HuH-7 (cell line): ENCODE data around the gene INTS13.
A peak's percentile ranks its signal among the peaks of the same experiment; 100 is the strongest.
"Not testable (repeated sequence)": the region's sequence is repeated elsewhere in the genome, so short reads cannot be mapped to it uniquely, and the experiment has no call there.

Experiments
- DNase-seq: peaks from one replicate; pipeline ENCODE4 v3.0.0; 2011; ENCODE audit warnings: low spot score

Gene INTS13

DNA sequence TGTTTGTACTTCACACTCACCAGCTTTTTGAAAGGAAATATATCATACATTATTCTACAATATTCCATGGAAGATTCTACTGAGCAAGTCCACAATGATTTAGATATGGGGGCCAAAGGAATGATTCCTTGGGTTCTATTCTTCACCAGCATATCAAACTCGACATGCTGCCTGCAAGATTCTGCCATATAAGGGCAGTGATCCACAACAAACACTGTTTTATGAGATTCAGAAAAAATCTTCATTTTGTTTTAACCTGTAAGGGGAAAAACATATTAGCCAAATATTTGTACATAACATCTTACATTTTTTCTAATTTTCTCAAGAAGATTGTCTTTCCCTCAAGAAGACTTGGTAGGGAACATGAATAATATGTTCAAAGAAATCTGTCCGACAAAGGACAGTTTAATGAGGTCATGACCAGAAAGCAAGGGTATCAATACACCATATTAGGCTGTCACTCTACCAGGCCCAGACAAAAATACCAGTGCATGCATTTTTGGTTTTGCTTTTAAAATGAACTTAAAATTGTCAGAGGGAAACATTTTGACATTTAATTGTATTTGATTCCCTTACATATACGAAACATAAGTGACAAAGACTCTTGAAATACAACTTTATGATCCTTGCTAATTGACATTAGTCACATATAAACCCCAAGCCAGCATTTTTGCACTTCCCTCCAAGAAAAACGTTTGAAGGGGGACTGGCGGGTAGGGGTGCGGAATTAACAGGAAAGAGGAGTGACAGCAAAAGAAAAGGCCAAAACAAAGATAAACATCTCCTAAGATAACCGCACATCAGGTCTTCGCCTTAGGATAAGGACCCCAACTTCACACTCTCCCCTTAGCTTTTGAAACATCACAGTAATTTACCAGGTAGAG is 980 bp downstream of the INTS13 start:
- no peak for DNase-seq

DNA sequence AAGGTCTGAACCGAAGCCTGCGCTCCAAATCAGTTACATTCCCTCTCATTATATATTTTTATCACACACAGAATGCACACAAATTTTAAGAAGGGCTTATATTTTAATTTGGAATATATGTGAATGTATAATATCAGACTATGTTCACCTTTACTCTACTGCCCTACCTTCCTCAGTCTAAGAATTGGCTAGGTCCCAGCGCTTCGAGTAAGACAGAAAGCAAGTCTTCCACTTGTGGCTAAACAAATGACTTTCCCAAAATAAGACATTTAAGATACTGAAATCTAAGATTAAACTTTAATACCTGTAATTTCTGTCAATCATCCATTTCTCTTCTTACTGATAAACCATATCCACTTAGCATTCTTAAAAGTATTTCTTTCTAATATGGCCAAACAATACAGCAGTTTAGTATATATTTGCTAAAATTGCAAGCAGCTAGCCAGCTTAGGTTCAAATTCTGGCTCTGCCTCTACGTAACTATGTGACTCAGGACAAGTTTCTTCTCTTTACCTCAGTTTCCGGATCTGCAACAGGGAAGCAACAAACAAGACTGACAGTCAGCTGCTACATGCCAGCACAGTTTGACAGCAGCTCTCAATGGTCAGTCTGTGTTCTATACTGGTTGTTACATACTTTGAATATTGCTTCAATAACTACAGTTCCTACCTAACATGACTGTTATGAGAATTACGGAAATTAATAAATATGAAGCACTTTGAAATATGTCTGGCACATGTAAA is 2.0 kb downstream of the INTS13 start:
- DNase-seq = no peak

DNA sequence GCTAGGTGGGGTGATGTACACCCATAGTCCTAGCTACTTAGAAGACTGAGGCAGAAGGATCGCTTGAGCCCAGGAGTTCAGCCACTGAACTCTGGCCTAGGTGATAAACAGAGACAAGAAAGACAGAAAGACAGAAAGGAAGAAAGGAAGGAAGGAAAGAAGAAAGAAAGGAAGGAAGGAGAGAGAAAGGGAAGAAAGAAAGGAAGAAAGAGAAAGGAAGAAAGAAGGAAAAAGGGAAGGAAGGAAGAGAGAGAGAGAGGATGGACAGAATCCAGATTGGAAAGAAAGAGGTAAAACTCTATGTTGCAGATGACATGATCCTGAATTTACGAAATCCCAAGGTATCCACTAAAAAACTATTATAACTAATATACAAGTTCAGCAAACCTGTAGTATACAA is 8.2 kb downstream of the INTS13 start:
- DNase-seq = no peak

DNA sequence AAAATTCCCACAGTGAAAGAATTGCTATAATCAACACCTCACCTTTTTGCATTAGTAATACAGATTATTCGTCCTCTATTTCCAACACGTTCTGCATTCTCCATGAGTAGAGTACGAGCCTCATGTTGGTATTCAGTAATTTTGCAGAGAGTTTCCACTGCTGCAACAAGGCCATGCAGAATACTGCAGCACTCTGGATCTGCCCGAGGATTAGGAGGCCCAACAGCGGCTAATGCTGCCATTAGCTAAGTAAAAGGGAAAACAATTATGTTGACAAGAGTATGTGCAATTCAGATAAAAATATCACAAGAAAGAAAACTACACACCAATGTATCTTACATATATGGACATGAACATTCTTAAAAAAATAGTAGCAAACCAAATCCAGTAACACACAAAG is 9.1 kb downstream of the INTS13 start:
- DNase-seq = no peak

DNA sequence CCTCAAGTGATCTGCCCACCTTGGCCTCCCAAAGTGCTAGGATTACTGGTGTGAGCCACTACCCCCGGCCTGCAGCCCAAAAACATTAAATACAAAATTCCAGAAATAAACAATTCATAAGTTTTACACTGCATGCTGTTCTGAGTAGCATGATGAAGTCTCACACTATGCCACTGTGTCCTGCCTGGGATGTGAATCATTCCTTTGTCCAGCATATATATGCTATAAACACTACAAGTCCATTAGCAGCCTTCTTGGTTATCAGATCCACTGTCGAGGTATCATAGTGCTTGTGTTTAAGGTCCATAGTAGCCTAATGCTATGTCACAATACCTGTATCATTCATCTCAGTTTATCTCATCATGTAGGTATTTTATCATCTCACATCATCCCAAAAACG is 15.9 kb downstream of the INTS13 start:
- no peak for DNase-seq

DNA sequence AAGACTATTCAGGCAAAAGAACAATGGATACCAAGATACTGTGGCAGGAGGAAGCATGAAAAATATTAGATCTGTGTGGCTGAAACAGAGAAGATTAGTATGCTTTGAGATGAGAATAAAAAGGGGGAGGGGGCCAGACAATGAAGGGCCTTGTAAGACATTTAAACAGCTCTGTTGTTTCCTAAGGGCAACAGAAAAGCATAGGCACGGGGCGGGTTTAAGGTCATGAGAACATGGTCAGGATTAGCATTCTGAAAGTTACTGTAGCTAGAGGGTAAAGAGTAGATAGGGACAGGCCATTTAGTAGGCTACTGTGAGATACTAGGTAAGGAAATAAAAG is 18.6 kb downstream of the INTS13 start:
- DNase-seq = no peak

DNA sequence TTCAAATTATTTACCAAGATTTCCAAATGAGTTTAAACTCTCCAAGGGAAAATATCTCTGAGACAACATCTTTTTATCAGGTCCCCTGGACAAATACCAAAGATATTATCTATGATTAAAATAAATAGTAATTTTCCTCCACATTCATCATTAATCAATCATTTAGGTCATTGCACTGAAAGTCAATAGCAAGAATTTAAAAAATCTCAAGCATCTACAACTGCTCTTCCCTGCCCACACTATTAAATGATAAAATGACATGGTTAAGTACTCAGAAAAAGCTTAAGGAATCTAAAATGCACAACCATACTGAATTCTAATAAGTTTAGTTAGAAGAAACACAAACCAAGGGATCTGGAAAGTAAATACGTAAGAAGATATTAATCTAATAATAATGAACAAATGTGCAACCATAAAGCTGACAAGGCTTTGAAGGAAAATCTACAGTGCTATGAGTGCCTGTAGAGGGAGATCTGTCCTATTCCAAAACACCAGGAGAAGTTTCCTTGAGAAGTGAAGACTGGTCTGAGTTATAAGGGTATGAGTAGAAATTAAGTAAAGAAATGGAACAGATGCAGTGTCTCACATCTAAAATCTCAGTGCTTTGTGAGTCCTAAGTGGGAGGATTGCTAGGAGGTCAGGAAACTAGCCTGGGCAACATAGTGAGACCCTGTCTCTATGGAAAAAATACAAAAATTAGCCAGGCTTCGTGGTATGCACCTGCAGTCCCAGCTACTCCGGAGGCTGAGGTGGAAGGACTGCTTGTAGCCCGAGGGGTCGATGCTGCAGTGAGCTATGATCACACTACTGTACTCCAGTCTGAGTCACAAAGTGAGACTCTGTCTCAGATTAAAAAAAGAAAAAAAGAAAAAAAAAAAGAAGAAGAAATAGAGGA is 19.2 kb downstream of the INTS13 start:
- no peak for DNase-seq

DNA sequence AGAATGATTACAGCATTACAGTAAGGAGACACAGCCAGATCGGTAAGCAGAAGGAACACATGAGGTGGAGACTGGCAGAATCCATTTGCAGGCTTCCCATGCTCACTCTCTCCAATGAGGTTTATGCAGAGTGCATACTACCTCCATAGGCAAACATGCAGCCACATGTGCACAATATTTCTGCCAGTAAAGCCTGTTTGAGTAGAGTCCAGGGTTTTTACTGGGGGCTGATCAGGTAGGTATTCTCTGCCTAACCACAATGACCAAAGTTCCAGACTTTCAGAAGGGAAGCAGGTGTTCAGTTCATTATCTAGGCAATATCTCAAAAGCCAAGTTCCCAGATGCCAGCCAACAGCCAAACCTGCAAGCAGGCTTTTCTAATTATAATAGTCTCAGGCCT is 31.1 kb downstream of the INTS13 start:
- DNase-seq = no peak

DNA sequence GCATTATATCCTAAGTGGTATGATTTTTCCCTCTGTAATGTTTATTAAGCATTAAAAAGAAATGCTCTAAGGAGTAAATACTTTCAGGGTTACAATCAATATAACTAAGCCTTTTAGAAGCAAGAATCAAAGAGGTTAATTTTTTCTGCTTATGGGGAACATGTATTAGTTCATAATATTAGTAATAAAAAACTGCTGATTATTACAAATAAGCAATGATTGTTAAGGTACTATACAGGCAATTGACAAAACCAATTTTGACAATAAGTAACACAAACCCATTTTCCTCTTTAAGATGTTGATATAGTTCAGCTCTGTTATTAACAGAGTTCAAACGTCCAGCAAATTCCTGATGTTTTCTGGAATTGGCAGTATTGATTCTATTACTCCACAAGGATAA is 31.8 kb downstream of the INTS13 start:
- no peak for DNase-seq

DNA sequence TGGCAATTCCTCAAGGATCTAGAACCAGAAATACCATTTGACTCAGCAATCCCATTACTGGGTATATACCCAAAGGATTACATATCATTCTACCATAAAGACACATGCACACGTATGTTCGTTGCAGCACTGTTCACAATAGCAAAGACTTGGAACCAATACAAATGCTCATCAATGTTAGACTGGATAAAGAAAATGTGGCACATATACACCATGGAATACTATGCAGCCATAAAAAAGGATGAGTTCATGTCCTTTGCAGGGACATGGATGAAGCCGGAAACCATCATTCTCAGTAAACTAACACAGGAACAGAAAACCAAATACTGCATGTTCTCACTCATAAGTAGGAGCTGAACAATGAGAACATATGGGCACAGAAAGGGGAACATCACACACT is 34.4 kb downstream of the INTS13 start:
- DNase-seq = not testable (repeated sequence)

DNA sequence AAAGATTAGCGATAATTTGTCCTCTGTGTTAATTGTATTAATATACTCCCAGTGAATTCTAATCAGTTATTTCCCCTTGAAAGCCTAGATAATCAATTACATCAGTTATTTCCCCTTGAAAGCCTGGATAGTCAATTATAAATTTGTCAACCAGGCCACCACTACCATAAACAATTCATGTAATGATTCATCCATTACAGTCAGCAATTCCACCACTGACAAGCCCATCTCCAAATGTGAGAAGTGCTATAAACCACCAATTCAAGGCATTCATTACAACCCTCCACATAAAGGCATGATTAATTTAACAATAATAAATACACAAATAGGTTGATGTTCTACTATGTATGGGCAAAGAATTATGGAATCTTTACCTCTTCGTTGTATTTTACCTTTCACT is 40.9 kb downstream of the INTS13 start:
- no peak for DNase-seq

DNA sequence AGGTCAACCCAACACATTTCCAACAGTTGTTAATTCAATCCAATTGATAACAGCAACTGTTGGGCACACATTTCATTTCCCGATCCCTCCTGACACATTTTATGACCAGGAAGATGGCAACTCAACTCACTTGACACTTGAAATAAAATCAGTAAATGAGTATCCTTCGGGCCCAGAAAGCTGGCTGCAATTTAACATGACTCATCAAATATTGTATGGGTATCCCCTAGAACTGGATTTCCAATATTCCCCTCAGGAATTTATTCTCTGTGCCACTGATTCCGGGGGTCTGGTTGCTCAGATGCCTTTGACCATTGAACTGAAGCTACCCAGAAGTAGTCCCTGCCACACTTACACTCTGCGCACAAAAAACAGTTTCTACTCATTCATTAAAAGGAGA is 42.1 kb downstream of the INTS13 start:
- no peak for DNase-seq

DNA sequence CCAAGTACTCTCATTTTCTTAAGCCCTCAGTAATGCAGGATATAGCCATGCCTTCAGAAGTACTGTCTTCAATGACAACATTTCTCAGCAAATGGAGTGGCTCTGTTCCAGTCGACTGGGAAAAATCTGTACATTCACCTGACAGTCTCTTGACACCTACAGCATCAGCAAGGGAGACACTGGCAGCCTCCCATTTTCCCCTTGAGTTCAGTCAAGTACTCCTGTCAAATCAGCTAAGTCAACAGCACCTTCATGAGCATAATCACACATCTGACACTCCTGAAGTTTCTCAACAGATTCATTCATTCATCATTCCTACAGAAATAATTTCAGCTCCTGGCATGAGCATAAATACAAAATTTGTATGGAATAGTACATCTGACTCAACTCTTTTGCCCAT is 46.1 kb downstream of the INTS13 start:
- no peak for DNase-seq

DNA sequence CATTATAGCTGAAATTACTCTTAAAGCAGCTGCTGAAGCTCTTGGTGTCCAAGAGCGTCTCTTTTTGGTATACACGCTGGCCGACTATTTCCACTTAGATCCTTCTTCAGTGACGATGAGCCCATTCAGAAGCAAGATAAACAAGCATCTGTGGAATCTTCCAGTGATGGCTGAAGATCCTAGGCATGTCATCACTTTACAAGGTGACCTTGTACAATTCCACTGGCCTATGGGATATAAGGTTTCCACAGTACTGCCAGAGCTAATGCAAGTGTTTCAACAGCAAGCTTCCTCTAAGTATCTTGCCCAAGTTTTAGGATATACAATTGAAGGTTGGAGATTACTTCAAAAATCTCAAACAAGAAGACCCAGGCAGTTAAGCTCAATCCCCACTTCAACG is 47.0 kb downstream of the INTS13 start:
- no peak for DNase-seq

DNA sequence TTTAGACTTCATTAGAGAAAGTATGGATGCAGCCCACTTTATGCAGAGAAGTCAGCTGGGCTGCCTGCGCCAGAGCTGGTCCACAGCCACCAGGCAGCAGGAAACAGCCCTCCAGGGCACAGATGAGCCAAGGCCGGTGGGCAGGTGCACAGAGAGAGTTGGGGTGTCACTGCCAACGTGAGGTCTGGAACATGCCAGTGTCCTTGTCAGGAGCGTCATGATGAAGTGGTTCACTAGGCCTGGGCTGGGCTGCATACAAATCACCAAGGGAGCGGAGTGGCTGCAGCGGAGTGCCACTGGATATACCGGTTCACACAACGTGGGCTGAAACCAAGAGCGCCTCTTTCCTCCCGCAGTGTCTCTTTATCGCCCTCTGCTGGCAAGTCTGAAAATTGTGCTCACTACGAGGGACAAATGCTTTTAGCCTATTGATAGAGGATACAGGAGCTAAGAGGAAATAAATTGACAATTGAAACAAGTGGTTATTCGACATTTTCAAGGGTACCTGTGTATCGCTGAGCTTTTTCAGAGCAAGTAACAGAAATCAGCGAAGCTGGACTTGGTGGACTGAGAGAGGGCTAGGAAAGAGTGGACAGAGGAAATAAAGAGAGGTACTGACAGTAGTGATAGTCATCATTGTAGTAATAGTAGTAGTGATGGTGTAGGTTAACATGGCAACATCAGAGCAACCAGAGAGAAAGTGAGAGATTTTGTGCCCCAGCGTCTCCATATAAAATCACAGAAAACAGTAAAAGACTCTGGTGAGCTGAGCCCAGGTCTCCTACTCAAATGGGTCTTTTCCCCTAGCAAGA is 52.8 kb downstream of the INTS13 start:
- DNase-seq = peak; percentile 73

DNA sequence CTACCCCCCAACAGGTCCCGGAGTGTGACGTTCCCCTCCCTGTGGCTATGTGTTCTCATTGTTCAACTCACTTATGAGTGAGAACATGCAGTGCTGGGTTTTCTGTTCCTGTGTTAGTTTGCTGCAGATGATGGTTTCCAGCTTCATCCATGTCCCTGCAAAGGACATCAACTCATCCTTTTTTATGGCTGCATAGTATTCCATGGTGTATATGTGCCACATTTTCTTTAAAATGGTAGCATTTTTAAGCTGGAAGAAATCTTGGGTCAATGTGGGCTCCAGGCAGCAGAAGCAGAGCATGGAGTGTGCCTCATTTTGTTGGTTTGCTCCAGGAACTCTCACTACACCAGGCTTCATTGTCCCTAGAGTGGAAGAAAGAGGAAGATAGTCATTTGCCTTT is 57.2 kb downstream of the INTS13 start:
- no peak for DNase-seq

DNA sequence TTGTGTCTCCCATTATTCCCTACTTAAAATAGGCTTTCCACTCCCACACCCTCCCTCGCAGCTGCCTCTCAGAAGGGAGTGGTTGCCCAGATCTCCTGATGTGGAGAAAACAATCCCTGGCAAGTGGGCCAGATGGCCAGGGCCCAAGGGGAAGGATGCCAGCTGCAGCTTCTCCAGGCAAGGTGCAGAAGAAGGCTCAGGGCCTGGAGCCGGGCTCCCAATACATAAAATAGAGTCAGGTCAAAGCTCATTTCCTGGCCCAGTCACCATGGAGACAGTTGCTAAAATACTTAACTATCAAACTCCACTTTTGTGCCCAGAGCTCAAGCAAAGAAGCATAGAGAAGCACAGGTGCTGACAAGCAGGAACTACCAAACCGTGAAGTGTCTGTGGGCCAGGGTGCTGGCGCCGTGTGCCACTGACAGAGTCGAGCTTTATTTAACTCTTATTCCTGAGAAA is 59.1 kb downstream of the INTS13 start:
- DNase-seq = no peak

DNA sequence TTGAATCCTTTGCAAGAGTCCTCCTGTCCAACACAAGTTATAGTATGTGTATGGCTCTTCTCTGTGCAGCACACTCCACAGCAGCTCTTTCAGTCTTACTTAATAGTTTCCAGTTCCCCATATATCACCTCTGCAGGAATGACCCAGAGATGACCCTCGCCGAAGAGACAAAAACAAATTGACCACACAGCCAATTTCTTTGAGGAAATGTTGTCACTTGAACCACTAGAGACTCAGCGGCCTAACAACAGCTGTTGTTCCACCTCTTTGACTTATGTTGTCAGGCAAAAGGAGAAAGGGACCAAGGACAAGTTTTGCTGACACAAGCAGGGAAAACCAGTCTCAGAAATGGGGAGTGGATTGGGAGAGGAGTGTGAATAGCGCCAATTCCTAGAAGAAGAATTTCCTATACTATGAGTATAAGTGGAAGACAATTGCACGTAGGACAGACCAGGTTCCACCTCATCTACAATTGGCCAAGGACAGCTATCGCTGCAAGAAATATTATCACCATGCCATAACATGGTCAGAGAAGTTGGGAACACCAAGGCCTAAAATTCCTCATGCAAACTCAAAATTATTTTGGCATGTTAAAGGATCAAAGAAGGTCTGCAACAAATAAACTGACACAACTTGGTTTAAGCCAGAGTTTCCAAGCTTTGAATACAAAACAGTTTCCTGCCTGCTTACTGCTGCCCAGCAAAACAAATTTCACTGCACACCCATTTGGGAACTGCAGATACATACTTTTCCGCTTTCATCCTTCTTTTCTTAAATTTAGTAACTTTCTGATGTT is 63.1 kb downstream of the INTS13 start:
- DNase-seq = no peak

DNA sequence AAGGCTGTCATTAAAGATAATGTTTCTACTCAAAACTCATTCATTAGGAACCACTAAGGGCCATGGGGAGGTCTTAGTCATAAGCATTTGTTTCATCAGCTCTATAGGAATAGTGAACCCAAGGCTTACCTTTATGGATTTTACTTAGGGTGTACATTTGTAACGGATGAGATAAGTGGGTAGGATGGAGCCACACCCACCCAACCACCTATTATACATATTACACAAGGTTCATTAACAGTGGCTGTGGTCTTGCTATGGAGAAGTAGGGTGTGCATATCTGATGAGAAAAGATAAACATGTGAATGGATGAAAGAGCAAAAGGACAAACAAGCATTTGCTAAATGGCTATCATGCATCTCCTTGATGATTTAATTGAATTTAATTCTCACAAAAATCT is 65.2 kb downstream of the INTS13 start:
- no peak for DNase-seq

DNA sequence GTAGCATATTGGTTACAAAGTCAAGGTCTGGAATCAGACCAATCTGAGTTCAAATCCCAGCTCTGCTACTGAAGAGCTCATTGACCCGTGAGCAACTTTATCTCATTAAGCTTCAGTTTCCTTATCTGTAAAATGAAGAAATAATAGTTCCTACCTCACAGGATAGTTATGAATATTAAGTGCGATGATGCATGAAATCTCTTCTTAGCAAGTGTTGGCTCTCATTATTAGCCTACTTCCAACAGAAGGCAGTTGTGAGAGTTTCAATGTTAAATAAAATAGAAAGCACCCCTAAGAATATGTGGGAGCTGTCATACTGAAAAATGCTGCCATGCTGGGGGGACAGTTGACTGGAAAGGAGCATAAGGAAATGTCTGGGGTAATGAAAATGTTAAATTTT is 65.8 kb downstream of the INTS13 start:
- no peak for DNase-seq
